OCI-LY1 (cell line): ENCODE results near the gene HNRNPAB.

Experiments used
- H2AFZ ChIP-seq: fragments of 200-600 bp; sonication (generic), shearing (Covaris generic); 2 replicates; pipeline ENCODE4 v1.6.0; 2014; ENCODE audit warnings: antibody characterized with exemption, mild to moderate bottlenecking, low read length
- H3F3A ChIP-seq: fragments of 200-600 bp; sonication (generic), shearing (Covaris generic); 2 replicates; pipeline ENCODE4 v1.6.0; 2014; ENCODE audit warnings: mild to moderate bottlenecking, antibody characterized with exemption, low read length, moderate library complexity; ENCODE audit not compliant: insufficient read depth
- H3K27ac ChIP-seq: fragments of 200-600 bp; sonication (generic); 2 replicates; pipeline ENCODE4 v1.5.1; 2014; ENCODE audit warnings: low read length, mixed run types, mild to moderate bottlenecking, low read depth; ENCODE audit not compliant: poor library complexity, severe bottlenecking
- H3K27me3 ChIP-seq: fragments of 200-600 bp; sonication (generic); 2 replicates; pipeline ENCODE4 v1.6.0; 2014; ENCODE audit warnings: antibody characterized with exemption, mild to moderate bottlenecking, low read length, moderate library complexity; ENCODE audit not compliant: insufficient read depth
- H3K36me3 ChIP-seq: fragments of 200-600 bp; sonication (generic); 2 replicates; pipeline ENCODE4 v1.6.1; 2014; ENCODE audit warnings: mild to moderate bottlenecking, antibody characterized with exemption, low read length, moderate library complexity, mixed read lengths; ENCODE audit not compliant: insufficient read depth
- H3K4me1 ChIP-seq: fragments of 200-600 bp; sonication (generic); 2 replicates; pipeline ENCODE4 v1.5.1; 2014; ENCODE audit warnings: mild to moderate bottlenecking, low read length, moderate library complexity; ENCODE audit not compliant: insufficient read depth, severe bottlenecking
- H3K4me2 ChIP-seq: fragments of 200-600 bp; sonication (generic), shearing (Covaris generic); 2 replicates; pipeline ENCODE4 v1.6.1; 2014; ENCODE audit warnings: low read length
- H3K4me3 ChIP-seq: fragments of 200-600 bp; sonication (generic); 2 replicates; pipeline ENCODE4 v1.5.1; 2014; ENCODE audit warnings: low read length, low read depth, mild to moderate bottlenecking, mixed read lengths; ENCODE audit not compliant: poor library complexity, severe bottlenecking
- H3K79me2 ChIP-seq: fragments of 200-600 bp; shearing (Covaris generic); 2 replicates; pipeline ENCODE4 v1.6.1; 2016; ENCODE audit warnings: mixed run types, low read length, mixed read lengths; ENCODE audit not compliant: insufficient read depth
- H3K9ac ChIP-seq: fragments of 200-600 bp; sonication (generic), shearing (Covaris generic); 2 replicates; pipeline ENCODE4 v1.6.1; 2014; ENCODE audit warnings: mild to moderate bottlenecking, low read length, mixed read lengths
- H3K9me2 ChIP-seq: fragments of 200-600 bp; sonication (generic), shearing (Covaris generic); 2 replicates; pipeline ENCODE4 v1.6.1; 2014; ENCODE audit warnings: low read depth, mild to moderate bottlenecking, low read length, mixed read lengths
- H3K9me3 ChIP-seq: fragments of 200-600 bp; shearing (Covaris generic); 2 replicates; pipeline ENCODE4 v1.6.1; 2014; ENCODE audit warnings: low read length, mixed read lengths
- H4K20me1 ChIP-seq: fragments of 200-600 bp; sonication (generic), shearing (Covaris generic); 2 replicates; pipeline ENCODE4 v1.6.0; 2016; ENCODE audit warnings: mild to moderate bottlenecking, low read length; ENCODE audit not compliant: insufficient read depth
- EZH2 ChIP-seq: fragments of 200-600 bp; sonication (generic), shearing (Covaris generic); IDR thresholded peaks from 2 replicates; pipeline ENCODE4 v1.8.0; 2017; ENCODE audit warnings: borderline replicate concordance, mixed run types, mild to moderate bottlenecking, antibody characterized with exemption, low read length, moderate library complexity, mixed read lengths
- TF ChIP-seq, protein P1 (sequence below): fragments of 200-600 bp; sonication (generic), shearing (Covaris generic); IDR thresholded peaks from 2 replicates; pipeline ENCODE4 v1.5.1; 2017; ENCODE audit warnings: mild to moderate bottlenecking, antibody characterized with exemption, low read length, moderate library complexity, mixed read lengths

HNRNPAB gene

DNA sequence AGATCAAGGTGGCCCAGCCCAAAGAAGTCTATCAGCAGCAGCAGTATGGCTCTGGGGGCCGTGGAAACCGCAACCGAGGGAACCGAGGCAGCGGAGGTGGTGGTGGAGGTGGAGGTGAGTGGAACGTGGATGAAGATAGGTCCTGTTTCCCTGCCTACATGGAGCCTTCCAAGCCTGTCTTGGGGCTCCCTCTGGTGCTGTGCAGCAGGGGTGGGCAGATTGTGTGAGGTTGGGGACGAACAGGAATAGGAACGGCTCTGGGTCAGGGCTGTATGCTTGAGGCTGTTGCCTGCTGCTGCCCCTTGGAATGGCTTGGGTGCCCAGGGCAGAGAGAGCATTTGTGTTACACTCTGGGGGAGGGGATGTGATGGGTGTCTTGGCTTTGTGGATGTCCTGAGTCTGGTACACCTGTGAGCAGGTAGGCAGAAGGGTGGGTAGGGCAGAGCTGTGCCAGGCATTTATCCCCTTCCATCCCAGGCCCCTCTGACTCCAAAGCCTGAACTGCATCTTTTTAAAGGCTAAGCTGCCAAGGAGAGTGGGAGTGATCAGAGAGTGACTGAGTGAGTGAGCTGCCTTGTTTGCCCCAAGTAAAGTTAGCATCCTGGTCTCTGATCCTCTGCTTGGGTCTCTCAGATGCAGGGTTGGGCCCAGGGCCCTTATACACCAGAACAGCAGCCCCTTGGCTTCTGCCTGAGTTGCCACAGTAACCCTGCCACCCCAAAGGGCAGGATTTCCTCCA is 5.2 kb downstream of the HNRNPAB start:
- TF ChIP-seq EZH2 = no peak
- TF ChIP-seq, protein P1, sequence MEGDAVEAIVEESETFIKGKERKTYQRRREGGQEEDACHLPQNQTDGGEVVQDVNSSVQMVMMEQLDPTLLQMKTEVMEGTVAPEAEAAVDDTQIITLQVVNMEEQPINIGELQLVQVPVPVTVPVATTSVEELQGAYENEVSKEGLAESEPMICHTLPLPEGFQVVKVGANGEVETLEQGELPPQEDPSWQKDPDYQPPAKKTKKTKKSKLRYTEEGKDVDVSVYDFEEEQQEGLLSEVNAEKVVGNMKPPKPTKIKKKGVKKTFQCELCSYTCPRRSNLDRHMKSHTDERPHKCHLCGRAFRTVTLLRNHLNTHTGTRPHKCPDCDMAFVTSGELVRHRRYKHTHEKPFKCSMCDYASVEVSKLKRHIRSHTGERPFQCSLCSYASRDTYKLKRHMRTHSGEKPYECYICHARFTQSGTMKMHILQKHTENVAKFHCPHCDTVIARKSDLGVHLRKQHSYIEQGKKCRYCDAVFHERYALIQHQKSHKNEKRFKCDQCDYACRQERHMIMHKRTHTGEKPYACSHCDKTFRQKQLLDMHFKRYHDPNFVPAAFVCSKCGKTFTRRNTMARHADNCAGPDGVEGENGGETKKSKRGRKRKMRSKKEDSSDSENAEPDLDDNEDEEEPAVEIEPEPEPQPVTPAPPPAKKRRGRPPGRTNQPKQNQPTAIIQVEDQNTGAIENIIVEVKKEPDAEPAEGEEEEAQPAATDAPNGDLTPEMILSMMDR = no peak
- Histone ChIP-seq H3K9me2 (no peaks in the 10 kb centered on the region), H3K27me3 (no peaks in the 10 kb centered on the region), H2AFZ (no peak overlapping the region), H3K4me1 (peaks cover 32% of the 10 kb centered on the region), H3K79me2 (peaks cover 41% of the 10 kb centered on the region), H3K36me3 (peaks cover 93% of the 10 kb centered on the region), H3K27ac (no peak overlapping the region), H3K4me2 (0 out of 2 replicates have a peak overlapping the region, but pooled peaks have one; percentile 15), H3K9me3 (no peaks in the 10 kb centered on the region), H4K20me1 (0 out of 2 replicates have a peak, but pooled peaks cover 3% of the 10 kb centered on the region), H3K4me3 (no peak overlapping the region), H3F3A (0 out of 2 replicates have a peak, but pooled peaks cover 5% of the 10 kb centered on the region), H3K9ac (no peak overlapping the region)

DNA sequence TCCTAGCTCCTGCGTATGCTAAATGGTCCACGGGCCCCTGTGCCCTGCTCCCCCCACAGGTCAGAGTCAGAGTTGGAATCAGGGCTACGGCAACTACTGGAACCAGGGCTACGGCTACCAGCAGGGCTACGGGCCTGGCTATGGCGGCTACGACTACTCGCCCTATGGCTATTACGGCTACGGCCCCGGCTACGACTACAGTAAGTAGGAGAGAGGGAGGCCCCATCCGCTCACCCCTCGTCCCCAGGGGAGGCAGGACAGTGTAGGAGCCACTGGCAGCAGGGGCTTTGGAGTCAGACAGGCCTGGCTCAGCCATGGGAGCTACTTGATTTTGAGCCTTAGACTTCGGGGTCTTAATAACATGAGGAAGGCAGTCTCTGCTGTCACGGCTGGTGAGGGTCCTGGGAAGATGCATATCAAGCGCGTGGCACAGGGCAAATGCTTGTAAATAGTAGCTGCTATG is 5.8 kb downstream of the HNRNPAB start:
- Histone ChIP-seq H3K9ac (no peak overlapping the region), H3K36me3 (peaks cover 99% of the 10 kb centered on the region), H3K9me3 (no peaks in the 10 kb centered on the region), H3K4me2 (no peak overlapping the region), H3K4me1 (peaks cover 33% of the 10 kb centered on the region), H3K79me2 (peaks cover 35% of the 10 kb centered on the region), H3K27me3 (no peaks in the 10 kb centered on the region), H3K27ac (no peak overlapping the region), H4K20me1 (0 out of 2 replicates have a peak, but pooled peaks cover 3% of the 10 kb centered on the region), H2AFZ (no peak overlapping the region), H3F3A (0 out of 2 replicates have a peak, but pooled peaks cover 5% of the 10 kb centered on the region), H3K4me3 (no peak overlapping the region), H3K9me2 (no peaks in the 10 kb centered on the region)
- TF ChIP-seq, protein P1 = no peak
- TF ChIP-seq EZH2 = no peak

DNA sequence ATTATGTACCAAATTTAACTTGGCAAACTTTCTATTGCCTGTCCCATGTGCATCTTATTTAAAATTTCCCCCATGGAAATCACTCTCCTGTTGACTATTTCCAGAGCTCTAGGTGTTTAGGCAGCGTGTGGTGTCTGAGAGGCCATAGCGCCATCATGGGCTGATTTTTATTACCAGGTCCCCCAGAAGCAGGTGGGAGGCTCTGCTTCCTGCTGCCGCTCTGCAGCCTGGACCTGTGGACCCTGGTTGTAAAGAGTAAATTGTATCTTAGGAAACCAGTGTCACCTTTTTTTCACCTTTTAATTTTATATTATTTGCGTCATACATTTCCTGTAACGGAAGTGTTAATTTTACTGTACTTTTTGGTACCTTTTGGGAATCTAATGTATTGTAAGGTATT is 6.4 kb downstream of the HNRNPAB start:
- Histone ChIP-seq H3K4me1 (peaks cover 38% of the 10 kb centered on the region), H3K27me3 (no peaks in the 10 kb centered on the region), H3K4me2 (no peak overlapping the region), H3K36me3 (peaks cover 100% of the 10 kb centered on the region), H3K4me3 (no peak overlapping the region), H3K9ac (no peak overlapping the region), H4K20me1 (0 out of 2 replicates have a peak, but pooled peaks cover 2% of the 10 kb centered on the region), H2AFZ (no peak overlapping the region), H3F3A (0 out of 2 replicates have a peak, but pooled peaks cover 5% of the 10 kb centered on the region), H3K27ac (no peak overlapping the region), H3K79me2 (peaks cover 29% of the 10 kb centered on the region), H3K9me2 (no peaks in the 10 kb centered on the region), H3K9me3 (no peaks in the 10 kb centered on the region)
- no peak for TF ChIP-seq EZH2
- TF ChIP-seq, protein P1 = no peak
